T-helper 9 cell (primary cell): ENCODE results near the gene TBRG1.

ENCODE experiments used
- DNase-seq: peaks from one replicate; pipeline ENCODE4 v3.0.0-alpha.2; 2020

The TBRG1 gene

GRCh38 chr11:124667601-124668000 lies 44.9 kb downstream of the TBRG1 start:
- DNase-seq = no peak

GRCh38 chr11:124669193-124669592 lies 46.5 kb downstream of the TBRG1 start:
- peak; percentile 15 for DNase-seq

- no peak for DNase-seq
Observed at GRCh38 chr11:124670732-124671131, 48.1 kb downstream of the TBRG1 start.

- DNase-seq = no peak
Observed at GRCh38 chr11:124672536-124673215, 50.0 kb downstream of the TBRG1 start.

GRCh38 chr11:124673333-124674167 lies 50.9 kb downstream of the TBRG1 start, which contains the start of the genes SIAE and SPA17:
Gene SIAE (minus strand): TSS chr11:124673739. CDS start chr11:124673708, 31 bp downstream.
Gene SPA17 (plus strand): TSS chr11:124673904. CDS start chr11:124675265, 1,361 bp downstream.
- DNase-seq = peak; percentile 77

- no peak for DNase-seq
Observed at GRCh38 chr11:124674168-124674517, 51.5 kb downstream of the TBRG1 start.

GRCh38 chr11:124674571-124674970 lies 51.9 kb downstream of the TBRG1 start:
- no peak for DNase-seq

- DNase-seq = no peak
Observed at GRCh38 chr11:124676386-124676785, 53.7 kb downstream of the TBRG1 start.

- no peak for DNase-seq
Observed at GRCh38 chr11:124678416-124678815, 55.8 kb downstream of the TBRG1 start.

GRCh38 chr11:124681421-124681820 lies 58.8 kb downstream of the TBRG1 start:
- DNase-seq = no peak

- DNase-seq = no peak
Observed at GRCh38 chr11:124682443-124682842, 59.8 kb downstream of the TBRG1 start.
